ENCODE measurements around the gene ALS2CL.
"Not testable (repeated sequence)": the region's sequence is repeated elsewhere in the genome, so short reads cannot be mapped to it uniquely, and the experiment has no call there.

ALS2CL gene

GRCh38 chr3:46715507-46716175 is 22.2 kb upstream of the ALS2CL start:
- no peak for DNase-seq

- no peak for DNase-seq
Observed at GRCh38 chr3:46714728-46715506, 21.4 kb upstream of the ALS2CL start.

DNA sequence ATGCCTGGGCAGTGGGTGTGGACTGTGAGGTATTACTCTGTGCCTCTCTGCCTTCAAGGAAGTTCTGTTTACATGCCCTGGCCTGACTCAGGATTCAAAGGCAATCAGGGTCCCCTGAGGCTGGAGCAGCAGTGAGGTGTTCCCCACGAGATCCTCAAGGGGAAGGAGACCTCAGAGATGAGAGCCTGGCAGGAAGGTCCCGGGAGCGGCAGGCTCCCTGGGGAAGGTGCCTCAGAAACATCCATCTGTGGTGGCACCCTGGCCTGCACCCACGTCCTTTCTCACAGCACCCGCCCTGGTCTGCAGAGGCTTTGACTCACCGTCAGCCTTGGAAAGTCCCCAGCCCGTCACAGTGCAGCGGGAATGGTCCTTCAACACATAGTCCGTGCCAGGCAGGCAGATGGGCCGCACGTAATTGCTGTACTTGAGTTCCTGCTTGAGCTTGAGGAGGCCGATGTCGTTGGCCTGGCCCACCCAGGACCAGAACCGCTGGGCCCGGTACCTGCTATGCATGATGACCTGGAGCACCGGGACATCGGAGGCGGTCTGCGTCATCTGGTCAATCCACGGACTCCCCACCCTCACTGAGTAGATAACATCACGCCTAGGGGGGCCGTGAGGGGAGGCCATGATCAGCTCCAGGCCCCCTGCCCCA is 20.5 kb upstream of the ALS2CL start:
- DNase-seq = no peak

- DNase-seq = no peak
Observed at GRCh38 chr3:46713050-46713897, 19.8 kb upstream of the ALS2CL start.

GRCh38 chr3:46712191-46713049 is 18.9 kb upstream of the ALS2CL start:
- no peak for DNase-seq

DNA sequence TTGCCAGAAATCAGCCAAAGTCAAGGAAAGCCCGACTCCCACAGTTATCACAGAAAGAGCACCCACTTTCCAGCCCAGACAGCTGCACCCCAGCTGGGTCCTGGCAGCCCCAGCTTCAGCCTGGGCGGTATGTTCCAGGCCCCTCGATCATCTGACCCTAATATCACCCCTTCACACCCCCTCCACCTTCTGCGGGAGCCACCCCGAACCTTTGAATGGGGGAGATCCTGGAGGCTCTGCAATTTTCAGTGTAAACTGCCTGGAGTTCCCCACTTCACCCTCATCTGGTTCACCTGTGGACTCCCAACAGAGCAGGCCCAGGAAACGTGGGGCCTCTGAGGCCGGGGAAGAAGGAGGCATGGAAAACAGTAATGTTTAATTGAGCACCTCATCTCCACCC is 18.3 kb upstream of the ALS2CL start:
- no peak for DNase-seq

DNA sequence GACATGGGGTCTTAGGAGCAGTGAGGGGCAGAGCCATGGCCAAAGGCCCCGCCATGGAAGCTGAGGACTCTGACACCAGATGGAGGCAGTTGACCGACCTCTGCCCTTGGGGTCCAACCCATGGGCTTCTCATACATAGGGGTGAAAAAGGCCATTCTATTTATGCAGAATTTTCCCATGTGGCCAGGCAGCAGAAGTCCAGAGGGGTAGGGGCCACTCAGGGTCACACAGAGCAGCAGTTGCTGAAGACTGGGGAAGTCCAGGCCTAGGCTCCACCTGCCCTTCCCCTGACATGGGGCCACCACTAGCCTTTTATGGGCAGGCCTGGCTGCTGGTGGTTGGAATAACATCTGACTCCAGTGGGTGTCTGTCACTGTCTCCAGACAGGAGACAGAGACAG is 17.8 kb upstream of the ALS2CL start:
- DNase-seq = no peak

DNA sequence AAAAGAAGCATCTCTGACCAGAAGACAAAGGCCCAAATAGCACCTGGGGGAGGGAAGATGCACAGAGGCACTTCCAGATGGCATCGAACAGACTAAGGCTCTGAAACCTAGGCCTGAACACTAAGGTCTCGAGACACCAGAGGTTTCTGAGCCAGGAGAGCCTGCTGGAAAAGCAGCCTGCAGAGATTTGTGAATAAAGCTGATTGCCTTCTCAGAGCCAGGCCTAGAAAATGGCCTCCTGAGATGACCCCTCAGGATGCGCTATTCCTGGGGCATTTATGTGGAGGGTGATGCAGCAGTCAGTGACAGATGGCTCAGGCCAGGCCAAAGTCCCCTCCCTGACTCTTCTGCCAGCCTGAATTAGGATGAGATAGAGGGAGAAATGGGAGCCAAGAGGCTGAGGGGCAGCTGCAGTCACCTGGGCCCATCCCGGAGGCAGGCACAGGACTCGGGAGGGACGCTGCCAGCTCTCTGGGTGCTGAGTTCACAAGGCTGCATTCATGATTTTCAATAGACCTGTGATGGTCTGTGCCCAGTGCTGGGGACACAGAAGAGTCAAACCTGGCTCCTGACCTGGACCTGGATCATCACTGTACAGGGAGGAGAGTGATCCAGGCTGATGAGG is 17.3 kb upstream of the ALS2CL start:
- no peak for DNase-seq

DNA sequence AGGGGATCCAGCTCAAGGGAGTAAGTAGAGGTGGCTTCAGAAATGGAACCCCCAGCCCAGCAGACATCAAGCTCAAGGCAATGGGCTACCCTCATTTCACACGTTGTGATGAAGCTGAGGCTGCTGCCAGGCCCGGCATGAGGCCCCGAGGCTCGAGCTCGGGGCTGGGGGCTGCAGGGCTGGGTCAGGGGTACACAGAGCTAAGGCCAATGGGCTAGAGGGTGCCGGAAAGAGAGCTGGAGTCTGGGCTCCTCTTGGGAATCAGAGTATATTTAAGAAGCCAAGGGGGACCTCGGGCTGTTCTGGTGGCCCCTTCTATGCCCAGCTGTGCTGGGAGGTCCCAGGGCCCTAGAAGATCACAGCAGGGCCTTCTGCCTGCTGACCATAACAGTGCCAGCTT is 16.8 kb upstream of the ALS2CL start:
- no peak for DNase-seq

DNA sequence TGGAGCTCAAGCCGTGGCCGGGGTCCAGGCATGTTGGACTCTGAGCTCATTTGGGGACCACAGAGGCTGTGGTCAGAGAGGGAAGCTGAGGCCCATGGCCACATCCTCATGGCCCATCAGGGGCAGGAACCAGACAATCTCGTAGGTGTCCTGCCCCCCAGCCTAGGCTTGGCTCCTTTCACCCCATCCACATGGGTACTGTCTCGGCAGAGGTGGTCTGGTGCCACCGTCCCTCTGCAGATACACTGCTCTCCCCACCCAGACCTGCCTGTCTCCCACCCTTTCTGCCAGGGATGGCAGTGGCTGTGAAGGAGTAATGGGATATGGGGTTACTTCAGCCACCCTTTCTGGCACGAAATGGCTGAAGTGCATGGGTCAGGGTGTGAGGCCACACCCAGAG is 16.2 kb upstream of the ALS2CL start:
- no peak for DNase-seq

DNA sequence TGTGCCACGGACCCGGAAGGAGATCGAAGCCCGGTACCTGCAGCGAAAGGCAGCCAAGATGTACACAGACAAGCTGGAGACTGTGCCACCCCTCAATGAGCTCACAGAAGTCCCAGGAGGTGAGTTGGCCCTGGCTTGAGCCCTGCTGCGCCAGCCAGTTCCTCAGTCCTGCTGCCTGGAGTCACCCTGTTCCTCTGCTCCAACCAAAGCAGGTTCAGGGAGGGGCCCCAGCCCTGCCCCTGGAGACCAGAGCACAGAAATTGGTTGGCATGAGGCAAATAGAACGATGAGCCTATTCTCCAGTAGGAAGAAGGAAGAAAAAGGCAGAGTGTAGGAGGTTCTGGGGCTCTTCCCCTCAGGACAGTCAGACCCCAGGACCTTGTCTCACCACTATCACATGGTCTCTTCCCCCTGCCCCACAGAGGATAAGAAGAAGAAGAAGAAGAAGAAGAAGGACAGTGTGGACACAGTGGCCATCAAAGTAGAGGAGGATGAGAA is 15.7 kb upstream of the ALS2CL start:
- DNase-seq = no peak

- no peak for DNase-seq
Observed at GRCh38 chr3:46708401-46709156, 15.1 kb upstream of the ALS2CL start.

DNA sequence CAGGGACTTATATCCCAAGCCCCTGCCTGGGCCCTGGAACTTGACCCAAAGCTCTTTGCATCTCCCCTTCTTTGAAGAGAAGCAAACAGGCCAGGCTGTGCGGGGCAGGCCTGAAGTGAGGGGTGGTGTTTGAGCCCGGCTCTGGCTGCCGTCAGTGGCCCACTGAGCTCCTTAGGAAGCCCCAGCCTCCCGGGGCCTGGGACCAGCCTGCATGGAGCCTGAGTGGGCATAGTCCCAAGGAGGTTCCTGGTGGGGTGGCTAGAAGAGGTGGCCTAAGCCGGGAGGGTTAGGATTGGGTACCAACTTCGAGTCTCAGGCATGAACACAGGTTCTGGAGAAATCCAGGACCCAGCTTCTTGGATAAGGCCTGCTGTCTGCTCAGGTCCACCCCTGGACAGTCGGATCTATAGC is 14.1 kb upstream of the ALS2CL start:
- no peak for DNase-seq

DNA sequence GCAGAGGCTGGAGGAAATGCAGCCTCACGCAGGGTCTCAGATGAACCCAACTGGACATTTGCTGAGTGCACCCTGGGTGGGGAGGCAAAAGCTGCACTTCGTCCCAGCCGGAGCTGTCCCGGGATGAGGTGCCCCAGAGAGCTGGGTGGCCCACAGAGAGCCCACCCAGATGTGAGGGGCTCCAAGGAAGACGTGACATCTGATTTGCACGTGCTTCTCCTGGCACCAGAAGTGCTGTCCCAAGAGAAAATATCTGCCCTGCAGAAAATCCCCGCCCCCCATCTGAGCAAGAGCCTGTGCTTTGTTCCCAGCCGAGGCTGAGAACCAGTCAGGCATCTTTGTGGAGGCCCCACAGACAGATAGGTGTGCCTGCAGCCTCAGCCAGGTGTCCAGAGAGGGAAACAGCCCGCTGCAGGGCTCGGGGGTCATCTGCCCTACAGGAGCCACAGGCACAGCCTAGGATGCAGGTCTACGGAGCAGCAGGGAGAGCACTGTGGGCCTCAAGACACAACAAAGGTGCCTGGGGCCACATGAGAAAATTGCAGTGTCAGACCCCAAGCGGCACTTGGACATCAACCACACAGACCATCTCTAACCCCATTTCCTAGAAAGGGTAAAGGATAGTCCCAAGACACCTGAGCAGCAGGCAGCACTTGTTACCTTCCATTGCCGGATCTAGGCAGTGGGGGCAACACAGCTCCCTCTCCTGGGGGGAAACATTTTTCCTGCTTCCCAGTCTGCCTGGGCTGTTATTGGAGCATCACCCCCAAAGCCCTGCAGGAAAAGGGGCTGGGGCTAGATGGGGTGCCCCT is 13.5 kb upstream of the ALS2CL start:
- no peak for DNase-seq

DNA sequence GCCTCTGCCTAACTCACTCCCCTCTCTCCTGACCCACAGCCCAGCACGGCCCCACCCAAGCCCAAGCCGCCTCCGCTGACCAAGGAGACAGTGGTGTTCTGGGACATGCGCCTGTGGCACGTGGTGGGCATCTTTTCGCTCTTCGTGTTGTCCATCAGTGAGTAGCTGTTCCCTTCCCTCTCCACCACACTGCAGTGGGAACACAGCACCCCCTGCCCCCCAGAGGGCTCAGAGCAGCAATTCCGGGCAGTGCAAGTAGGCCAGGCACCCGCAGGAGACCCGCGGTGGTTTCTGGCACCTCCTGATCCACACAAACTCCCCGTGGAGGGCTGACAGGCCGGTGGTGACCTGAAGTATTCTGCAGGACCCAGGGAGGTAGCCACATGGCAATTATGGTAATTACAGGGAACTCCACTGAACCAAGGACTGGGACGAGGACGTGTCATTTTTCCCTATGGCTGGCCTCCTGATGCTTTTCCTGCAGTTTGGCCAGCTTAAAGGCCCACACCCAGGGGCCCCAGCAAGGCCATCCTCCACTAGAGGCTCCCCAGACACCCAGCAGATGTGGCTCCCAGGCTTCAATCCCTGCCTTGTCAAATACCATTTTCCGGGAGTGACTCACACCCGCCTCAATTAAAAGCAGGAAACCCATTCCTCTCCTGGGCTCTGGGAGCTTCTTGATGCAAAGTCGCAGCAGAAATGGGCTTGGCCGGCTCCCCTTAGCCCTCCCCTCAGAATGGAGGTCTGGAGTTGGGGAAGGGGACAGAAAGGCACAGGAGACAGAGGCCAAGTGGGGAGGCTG is 12.5 kb upstream of the ALS2CL start:
- no peak for DNase-seq

GRCh38 chr3:46705022-46705530 is 11.6 kb upstream of the ALS2CL start:
- DNase-seq = peak; percentile 70

DNA sequence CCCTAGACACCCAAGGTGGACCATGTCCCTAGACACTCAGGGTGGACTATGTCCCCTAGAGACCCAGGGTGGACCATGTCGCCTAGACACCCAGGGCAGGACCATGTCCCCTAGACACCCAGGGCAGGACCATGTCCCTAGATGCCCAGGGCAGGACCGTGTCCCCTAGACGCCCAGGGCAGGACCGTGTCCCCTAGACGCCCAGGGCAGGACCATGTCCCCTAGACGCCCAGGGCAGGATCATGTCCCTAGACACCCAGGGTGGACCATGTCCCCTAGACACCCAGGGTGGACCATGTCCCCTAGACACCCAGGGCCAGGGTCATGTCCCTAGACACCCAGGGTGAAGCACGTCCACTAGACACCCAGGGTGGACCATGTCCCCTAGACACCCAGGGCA is 10.9 kb upstream of the ALS2CL start:
- DNase-seq = not testable (repeated sequence)

DNA sequence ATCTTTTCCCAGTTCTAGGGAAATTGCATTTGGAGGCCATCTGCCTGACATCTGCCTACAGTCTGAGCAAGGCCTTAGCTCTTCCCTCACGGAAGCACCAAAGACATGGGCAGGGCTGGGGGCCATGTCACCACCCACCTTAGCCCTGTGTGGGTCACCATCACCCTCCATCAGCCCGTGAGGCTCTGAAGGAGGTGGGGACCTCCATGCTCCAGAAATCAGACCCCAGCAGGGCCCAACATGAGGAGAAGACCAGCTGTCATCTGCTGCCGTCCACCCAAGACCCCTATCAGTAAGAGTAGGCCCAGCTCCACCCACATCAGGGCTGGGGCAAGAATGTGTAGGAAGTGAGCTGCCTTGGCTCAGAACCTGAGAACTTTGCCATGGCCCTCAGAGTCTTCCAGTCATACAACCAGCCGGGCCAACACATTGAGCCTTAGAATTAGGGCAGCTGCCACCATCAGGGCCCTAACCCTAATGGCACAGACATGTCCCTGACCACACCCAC is 9.6 kb upstream of the ALS2CL start:
- DNase-seq = no peak
